Neuronal stem cell (in vitro differentiated cells): ENCODE measurements around the gene SESN3.
"Not testable (repeated sequence)": the region's sequence is repeated elsewhere in the genome, so short reads cannot be mapped to it uniquely, and the experiment has no call there.

ENCODE experiments used
- DNase-seq: peaks from one replicate; pipeline ENCODE4 v3.0.0-alpha.2; 2013; ENCODE audit warnings: low spot score
- H2AFZ ChIP-seq: one replicate; pipeline ENCODE4 v1.6.1; 2013; ENCODE audit warnings: mild to moderate bottlenecking, low read length, inconsistent platforms
- H2AK5ac ChIP-seq: 2 replicates; pipeline ENCODE4 v1.6.1; 2013; ENCODE audit warnings: low read depth, mild to moderate bottlenecking, inconsistent platforms, low read length, moderate library complexity, mixed read lengths
- H2BK120ac ChIP-seq: 2 replicates; pipeline ENCODE4 v1.6.1; 2013; ENCODE audit warnings: low read depth, mild to moderate bottlenecking, inconsistent platforms, low read length, moderate library complexity, mixed read lengths
- H2BK12ac ChIP-seq: one replicate; pipeline ENCODE4 v1.6.1; 2013; ENCODE audit warnings: low read length, inconsistent platforms
- H2BK15ac ChIP-seq: 2 replicates; pipeline ENCODE4 v1.6.1; 2013; ENCODE audit warnings: mild to moderate bottlenecking, low read length, inconsistent platforms, mixed read lengths
- H2BK5ac ChIP-seq: one replicate; pipeline ENCODE4 v1.6.1; 2013; ENCODE audit warnings: inconsistent platforms, mild to moderate bottlenecking, low read length, moderate library complexity
- H3K14ac ChIP-seq: one replicate; pipeline ENCODE4 v1.6.1; 2013; ENCODE audit warnings: low read length, inconsistent platforms
- H3K18ac ChIP-seq: 2 replicates; pipeline ENCODE4 v1.6.1; 2013; ENCODE audit warnings: low read length, inconsistent platforms
- H3K23ac ChIP-seq: 2 replicates; pipeline ENCODE4 v1.6.1; 2013; ENCODE audit warnings: low read depth, mild to moderate bottlenecking, mixed read lengths, low read length, inconsistent platforms; ENCODE audit not compliant: poor library complexity
- H3K27ac ChIP-seq: replicated peaks from 3 replicates; pipeline ENCODE4 v1.5.1; 2013; ENCODE audit warnings: low read length, inconsistent platforms
- H3K27me3 ChIP-seq, 3 experiments: 2 replicates each; pipeline ENCODE4 v1.6.1; 2013; ENCODE audit warnings: low read length in 3 of 3, mild to moderate bottlenecking in 2 of 3, inconsistent platforms in 1 of 3, low read depth in 1 of 3, mixed read lengths in 1 of 3, moderate library complexity in 1 of 3; ENCODE audit not compliant: control insufficient read depth in 3 of 3, insufficient read depth in 3 of 3
- H3K36me3 ChIP-seq, 2 donors: replicated peaks in 1 of 2; 2 replicates each; pipeline ENCODE4 v1.6.1; 2013; ENCODE audit warnings: low read length in 2 of 2; ENCODE audit not compliant: control insufficient read depth in 2 of 2, insufficient read depth in 2 of 2
- H3K4ac ChIP-seq: 2 replicates; pipeline ENCODE4 v1.6.1; 2013; ENCODE audit warnings: inconsistent platforms, mild to moderate bottlenecking, low read length, moderate library complexity
- H3K4me1 ChIP-seq, 2 donors: 1 replicate in 1 of 2; 2 replicates in 1 of 2; pipeline ENCODE4 v1.6.1; 2013; ENCODE audit warnings: low read length in 2 of 2, low read depth in 1 of 2; ENCODE audit not compliant: control insufficient read depth in 2 of 2, insufficient read depth in 1 of 2
- H3K4me2 ChIP-seq: one replicate; pipeline ENCODE4 v1.6.1; 2013; ENCODE audit warnings: mild to moderate bottlenecking, low read length, inconsistent platforms; ENCODE audit not compliant: insufficient read depth, poor library complexity, severe bottlenecking
- H3K4me3 ChIP-seq, 2 donors: 2 replicates each; pipeline ENCODE4 v1.5.1; 2013; ENCODE audit warnings: low read length in 2 of 2, mild to moderate bottlenecking in 2 of 2, inconsistent platforms in 1 of 2, moderate library complexity in 1 of 2
- H3K79me1 ChIP-seq: one replicate; pipeline ENCODE4 v1.6.1; 2013; ENCODE audit warnings: low read depth, mild to moderate bottlenecking, inconsistent platforms, low read length, moderate library complexity
- H3K9ac ChIP-seq: one replicate; pipeline ENCODE4 v1.6.1; 2013; ENCODE audit warnings: mild to moderate bottlenecking, low read depth, low read length, inconsistent platforms; ENCODE audit not compliant: poor library complexity
- H3K9me3 ChIP-seq, 2 donors: replicated peaks in 1 of 2; 2 replicates each; pipeline versions ENCODE3 to v1.6.1; 2013; ENCODE audit warnings: low read length in 2 of 2, mild to moderate bottlenecking in 2 of 2, inconsistent platforms in 1 of 2, low read depth in 1 of 2, mixed read lengths in 1 of 2, moderate library complexity in 1 of 2; ENCODE audit not compliant: control insufficient read depth in 2 of 2, insufficient read depth in 1 of 2
- H4K8ac ChIP-seq: one replicate; pipeline ENCODE4 v1.6.1; 2013; ENCODE audit warnings: low read depth, mild to moderate bottlenecking, inconsistent platforms, low read length, moderate library complexity
- H4K91ac ChIP-seq: one replicate; pipeline ENCODE4 v1.6.1; 2013; ENCODE audit warnings: low read length, low read depth, mild to moderate bottlenecking, inconsistent platforms; ENCODE audit not compliant: poor library complexity
- WGBS, 2 donors: extraction: QIAGEN DNeasy Blood & Tissue Kit; methylation state at CpG; one replicate each; pipeline ENCODE4 v1.1.7; 2013; ENCODE audit warnings: missing lambda C conversion rate in 2 of 2, mixed read lengths in 1 of 2; ENCODE audit not compliant: insufficient read length in 2 of 2, insufficient replicate concordance in 1 of 2; ENCODE audit errors: extremely low coverage in 2 of 2; 5-methylcytosine and 5-hydroxymethylcytosine counted together

Gene SESN3

DNA sequence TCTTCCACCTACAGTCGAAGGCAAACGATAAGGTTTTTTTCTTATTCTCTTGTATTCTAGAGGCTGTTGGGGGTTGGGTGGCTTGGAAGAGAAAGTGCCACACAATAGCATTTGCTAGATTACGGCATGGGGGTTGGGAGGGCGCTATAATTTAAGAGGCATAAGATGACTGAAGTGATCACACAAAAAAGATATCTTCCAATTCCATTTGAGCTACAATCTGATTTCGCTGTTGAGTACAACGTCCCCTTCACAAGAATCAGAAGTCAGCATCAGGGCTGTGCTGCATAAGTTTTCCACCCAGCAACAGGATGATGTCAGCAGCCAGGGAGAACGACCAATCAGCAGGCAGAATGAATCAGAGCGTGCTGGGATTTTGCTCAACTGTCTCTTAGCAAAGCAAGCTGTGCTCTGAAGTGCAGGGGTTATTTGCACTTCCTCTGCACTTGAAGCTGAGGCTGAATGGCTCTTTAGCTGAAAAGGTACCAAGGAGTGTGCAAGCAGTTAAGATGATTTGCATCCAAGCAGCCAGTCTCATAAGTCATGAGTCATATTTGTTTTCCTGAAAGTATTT lies 23.2 kb upstream of the SESN3 start:
- no CpG with 5 or more reads among the region's 8 CpGs for WGBS, 2 donors
- Histone ChIP-seq H4K91ac (no peak overlapping the region), H3K36me3 (no peaks in the 10 kb centered on the region)

DNA sequence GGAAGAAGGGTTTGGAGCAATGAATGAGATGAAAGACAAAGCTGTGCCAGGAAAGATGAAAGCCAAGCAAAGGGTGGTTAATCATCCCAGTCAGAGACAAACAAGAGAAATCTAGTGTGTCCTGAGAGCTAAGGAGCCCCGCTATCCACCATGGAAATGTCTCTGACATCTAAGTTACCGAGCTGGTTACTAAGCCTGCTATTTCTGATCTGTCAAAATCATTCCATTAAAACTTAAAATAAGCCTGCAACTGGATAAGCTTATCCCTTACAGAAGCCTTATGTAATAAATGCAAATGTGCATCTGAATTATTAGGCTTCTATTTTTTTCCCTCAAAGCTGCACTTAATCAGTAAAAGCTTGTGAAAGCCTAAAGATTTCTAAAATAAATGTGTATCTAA lies 22.1 kb upstream of the SESN3 start:
- H3K4me1 ChIP-seq: peaks cover 25 to 47% of the 10 kb centered on the region in 2 donors

More for the DNA sequence above, 23.2 kb upstream of the SESN3 start:
- Histone ChIP-seq H2AK5ac (no peak overlapping the region), H2BK5ac (no peak overlapping the region), H3K9ac (no peak overlapping the region), H3K9me3 (no peaks in the 10 kb centered on the region), H3K14ac (no peak overlapping the region), H3K27me3 (no peaks in the 10 kb centered on the region), H3K4me1 (peaks cover 17 to 40% of the 10 kb centered on the region in 2 donors), H3K27ac (no peak overlapping the region), H3K18ac (no peak overlapping the region), H2BK12ac (no peak overlapping the region), H4K8ac (no peak overlapping the region), H3K4me2 (no peak overlapping the region), H3K4me3 (peak overlapping the region in 1 of 2 donors; percentile 49), H3K79me1 (no peaks in the 10 kb centered on the region), H3K23ac (no peak overlapping the region), H2AFZ (peak overlapping the region; percentile 88), H2BK120ac (no peak overlapping the region), H2BK15ac (no peak overlapping the region), H3K4ac (no peak overlapping the region)
- peak; percentile 63 for DNase-seq

DNA sequence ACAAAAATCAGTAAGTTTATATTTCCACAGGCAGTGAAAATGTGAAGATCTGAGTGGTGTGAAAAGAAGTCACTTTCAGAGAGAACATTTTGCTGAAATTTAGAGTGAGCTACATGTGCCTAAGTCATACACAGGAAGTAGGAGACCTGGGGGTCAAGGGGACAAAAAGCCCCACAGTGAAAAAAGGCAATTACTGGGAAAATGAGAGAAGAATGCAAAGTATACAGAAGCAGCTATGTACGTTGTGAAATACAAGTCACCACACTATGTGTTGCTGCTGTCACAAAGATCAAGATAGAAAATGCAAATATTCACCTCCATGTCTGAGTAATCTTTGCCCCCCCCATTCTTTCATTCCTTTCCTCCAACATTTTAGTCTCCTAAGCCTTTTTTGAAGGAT lies 21.6 kb upstream of the SESN3 start:
- H2BK5ac ChIP-seq: no peak overlapping the region
- H3K4me3 ChIP-seq: no peak overlapping the region
- H4K8ac ChIP-seq: no peak overlapping the region
- H4K91ac ChIP-seq: no peak overlapping the region
- H3K27ac ChIP-seq: no peak overlapping the region
- no peak overlapping the region for H2BK12ac ChIP-seq
- H3K36me3 ChIP-seq: no peaks in the 10 kb centered on the region
- H3K4me2 ChIP-seq: no peak overlapping the region
- no peak overlapping the region for H3K9ac ChIP-seq
- H3K79me1 ChIP-seq: no peaks in the 10 kb centered on the region
- no peak for DNase-seq
- peaks cover 25 to 50% of the 10 kb centered on the region in 2 donors for H3K4me1 ChIP-seq
- H3K9me3 ChIP-seq: no peaks in the 10 kb centered on the region
- H2AK5ac ChIP-seq: no peak overlapping the region
- no peaks in the 10 kb centered on the region for H3K27me3 ChIP-seq
- H2BK15ac ChIP-seq: no peak overlapping the region
- H3K18ac ChIP-seq: no peak overlapping the region
- H3K14ac ChIP-seq: no peak overlapping the region
- no peak overlapping the region for H3K4ac ChIP-seq
- peak overlapping the region; percentile 62 for H2AFZ ChIP-seq
- no peak overlapping the region for H2BK120ac ChIP-seq
- WGBS, 2 donors: no CpG with 5 or more reads among the region's 1 CpG
- no peak overlapping the region for H3K23ac ChIP-seq

More for the DNA sequence above, 22.1 kb upstream of the SESN3 start:
- no peak overlapping the region for H2BK12ac ChIP-seq
- H3K4ac ChIP-seq: no peak overlapping the region
- WGBS, 2 donors: no CpG with 5 or more reads among the region's 2 CpGs
- DNase-seq: no peak
- no peaks in the 10 kb centered on the region for H3K27me3 ChIP-seq
- no peak overlapping the region for H3K27ac ChIP-seq
- no peak overlapping the region for H2AK5ac ChIP-seq
- no peak overlapping the region for H3K9ac ChIP-seq
- no peak overlapping the region for H2BK120ac ChIP-seq
- no peaks in the 10 kb centered on the region for H3K36me3 ChIP-seq
- no peak overlapping the region for H2BK15ac ChIP-seq
- H4K8ac ChIP-seq: no peak overlapping the region
- H3K18ac ChIP-seq: no peak overlapping the region
- H2BK5ac ChIP-seq: no peak overlapping the region
- H2AFZ ChIP-seq: peak overlapping the region; percentile 88
- H3K9me3 ChIP-seq: no peaks in the 10 kb centered on the region
- H4K91ac ChIP-seq: no peak overlapping the region
- no peak overlapping the region for H3K4me2 ChIP-seq
- H3K4me3 ChIP-seq: no peak overlapping the region
- no peaks in the 10 kb centered on the region for H3K79me1 ChIP-seq
- no peak overlapping the region for H3K23ac ChIP-seq
- no peak overlapping the region for H3K14ac ChIP-seq

- not testable (repeated sequence) for H3K14ac ChIP-seq, H2BK12ac ChIP-seq, H3K9me3 ChIP-seq, H3K27me3 ChIP-seq, H4K8ac ChIP-seq, H2BK15ac ChIP-seq, H2BK5ac ChIP-seq, H2AFZ ChIP-seq, H2AK5ac ChIP-seq, H3K79me1 ChIP-seq, DNase-seq, H3K36me3 ChIP-seq, H3K9ac ChIP-seq, H3K27ac ChIP-seq, H2BK120ac ChIP-seq, H3K4ac ChIP-seq, H3K18ac ChIP-seq, H3K23ac ChIP-seq, H3K4me2 ChIP-seq, H4K91ac ChIP-seq, H3K4me3 ChIP-seq
- WGBS, 2 donors: no CpG with 5 or more reads among the region's 6 CpGs
- peaks cover 25 to 50% of the 10 kb centered on the region in 2 donors for H3K4me1 ChIP-seq
These were observed 20.9 kb upstream of the SESN3 start for GRCh38 chr11:95251896-95252295.
